Tibial artery (tissue), 4 donors: ENCODE data around the gene ADGRL3.

Experiments used
- DNase-seq, 2 donors: peaks; one replicate each; pipeline ENCODE4 v3.0.0-alpha.2; 2019
- H3K27ac ChIP-seq, 2 donors: fragments of 200-600 bp; sonication (generic) in 1 of 2; 1 replicate in 1 of 2; 2 replicates in 1 of 2; pipeline ENCODE4 v1.5.1; 2018 to 2019; ENCODE audit warnings: mild to moderate bottlenecking in 1 of 2
- H3K27me3 ChIP-seq, 2 donors: fragments of 200-600 bp; sonication (generic) in 1 of 2; one replicate each; pipeline versions ENCODE4 v1.5.1 to v1.6.0; 2016 to 2019
- H3K36me3 ChIP-seq, 3 donors: fragments of 200-600 bp; sonication (generic) in 2 of 3; one replicate each; pipeline ENCODE4 v1.5.1; 2016 to 2019; ENCODE audit warnings: mild to moderate bottlenecking in 2 of 3
- H3K4me1 ChIP-seq, 4 donors: fragments of 200-600 bp; sonication (generic) in 2 of 4; 1 replicate in 3 of 4; 2 replicates in 1 of 4; pipeline ENCODE4 v1.5.1; 2016 to 2019
- H3K4me3 ChIP-seq, 2 donors: fragments of 200-600 bp; sonication (generic) in 1 of 2; 1 replicate in 1 of 2; 2 replicates in 1 of 2; pipeline ENCODE4 v1.5.1; 2018 to 2019; ENCODE audit warnings: mild to moderate bottlenecking in 2 of 2
- H3K9me3 ChIP-seq, 3 donors: fragments of 200-600 bp; sonication (generic) in 1 of 3; one replicate each; pipeline ENCODE4 v1.5.1; 2016 to 2019
- CTCF ChIP-seq, 2 experiments: fragments of 200-600 bp in 1 of 2; fragments of 450-650 bp in 1 of 2; IDR thresholded peaks; one replicate each; pipeline ENCODE4 v1.5.1; 2017 to 2019; ENCODE audit warnings: antibody characterized with exemption in 2 of 2, mild to moderate bottlenecking in 1 of 2, moderate library complexity in 1 of 2
- intact Hi-C: fragments of 100-400 bp; cut with DNase I; formaldehyde crosslinking; loops from one replicate; pipeline ENCODE4 v1.15.0; 2023; ENCODE audit warnings: low total_unique reads

The ADGRL3 gene

GRCh38 chr4:61301271-61301670 is 101.1 kb downstream of the ADGRL3 start:
- H3K4me3 ChIP-seq: no peak overlapping the region
- DNase-seq: no peak
- no peak for TF ChIP-seq CTCF (IDR thresholded peaks at IDR 0.05)
- intact Hi-C loops: no loop called here
- no peaks in the 10 kb centered on the region for H3K9me3 ChIP-seq
- H3K27ac ChIP-seq: no peak overlapping the region
- no peaks in the 10 kb centered on the region for H3K27me3 ChIP-seq
- H3K4me1 ChIP-seq: peaks cover 0 to 21% (median 0%) of the 10 kb centered on the region in 4 donors
- H3K36me3 ChIP-seq: no peaks in the 10 kb centered on the region

- Histone ChIP-seq H3K9me3 (no peaks in the 10 kb centered on the region), H3K27me3 (no peaks in the 10 kb centered on the region), H3K4me1 (peaks cover 0 to 15% (median 3%) of the 10 kb centered on the region in 4 donors), H3K27ac (no peak overlapping the region), H3K4me3 (no peak overlapping the region), H3K36me3 (no peaks in the 10 kb centered on the region)
- no peak for DNase-seq
- intact Hi-C loops: no loop called here
- TF ChIP-seq CTCF (IDR thresholded peaks at IDR 0.05): no peak
Observed at GRCh38 chr4:61308033-61308432, 107.9 kb downstream of the ADGRL3 start.

GRCh38 chr4:61309616-61310015 is 109.5 kb downstream of the ADGRL3 start:
- intact Hi-C loops: no loop called here
- TF ChIP-seq CTCF (IDR thresholded peaks at IDR 0.05): no peak
- no peak for DNase-seq

GRCh38 chr4:61312526-61312925 is 112.4 kb downstream of the ADGRL3 start:
- DNase-seq: no peak
- TF ChIP-seq CTCF (IDR thresholded peaks at IDR 0.05): no peak
- Histone ChIP-seq H3K4me3 (no peak overlapping the region), H3K36me3 (no peaks in the 10 kb centered on the region), H3K27me3 (no peaks in the 10 kb centered on the region), H3K27ac (no peak overlapping the region), H3K4me1 (peaks cover 0 to 20% (median 3%) of the 10 kb centered on the region in 4 donors), H3K9me3 (no peaks in the 10 kb centered on the region)
- intact Hi-C loops: no loop called here

More at GRCh38 chr4:61309616-61310015, 109.5 kb downstream of the ADGRL3 start:
- Histone ChIP-seq H3K9me3 (no peaks in the 10 kb centered on the region), H3K36me3 (no peaks in the 10 kb centered on the region), H3K27me3 (no peaks in the 10 kb centered on the region), H3K4me1 (peaks cover 0 to 8% (median 3%) of the 10 kb centered on the region in 4 donors), H3K4me3 (no peak overlapping the region), H3K27ac (no peak overlapping the region)

GRCh38 chr4:61318431-61318830 is 118.3 kb downstream of the ADGRL3 start:
- Histone ChIP-seq H3K36me3 (no peaks in the 10 kb centered on the region), H3K27ac (no peak overlapping the region), H3K4me1 (peaks cover 0 to 43% (median 9%) of the 10 kb centered on the region in 4 donors), H3K27me3 (no peaks in the 10 kb centered on the region), H3K4me3 (no peak overlapping the region), H3K9me3 (peaks cover 0 to 3% (median 3%) of the 10 kb centered on the region in 3 donors)
- intact Hi-C loops: no loop called here
- no peak for DNase-seq
- TF ChIP-seq CTCF (IDR thresholded peaks at IDR 0.05): no peak

- H3K4me3 ChIP-seq: no peak overlapping the region
- H3K36me3 ChIP-seq: no peaks in the 10 kb centered on the region
- TF ChIP-seq CTCF (IDR thresholded peaks at IDR 0.05): no peak
- peaks cover 0 to 43% (median 9%) of the 10 kb centered on the region in 4 donors for H3K4me1 ChIP-seq
- H3K27me3 ChIP-seq: no peaks in the 10 kb centered on the region
- H3K27ac ChIP-seq: no peak overlapping the region
- H3K9me3 ChIP-seq: peaks cover 0 to 8% (median 3%) of the 10 kb centered on the region in 3 donors
- no peak for DNase-seq
- intact Hi-C loops: no loop called here
Observed at GRCh38 chr4:61319156-61319555, 119.0 kb downstream of the ADGRL3 start.
